Limb (tissue), 2 donors: ENCODE results near the gene VWA3A.
"Not testable (repeated sequence)": the region's sequence is repeated elsewhere in the genome, so short reads cannot be mapped to it uniquely, and the experiment has no call there.

Source experiments
- DNase-seq, 2 donors: peaks; one replicate each; pipeline ENCODE4 v3.0.0-alpha.2; 2016; ENCODE audit errors: extremely low spot score in 2 of 2

VWA3A gene

DNA sequence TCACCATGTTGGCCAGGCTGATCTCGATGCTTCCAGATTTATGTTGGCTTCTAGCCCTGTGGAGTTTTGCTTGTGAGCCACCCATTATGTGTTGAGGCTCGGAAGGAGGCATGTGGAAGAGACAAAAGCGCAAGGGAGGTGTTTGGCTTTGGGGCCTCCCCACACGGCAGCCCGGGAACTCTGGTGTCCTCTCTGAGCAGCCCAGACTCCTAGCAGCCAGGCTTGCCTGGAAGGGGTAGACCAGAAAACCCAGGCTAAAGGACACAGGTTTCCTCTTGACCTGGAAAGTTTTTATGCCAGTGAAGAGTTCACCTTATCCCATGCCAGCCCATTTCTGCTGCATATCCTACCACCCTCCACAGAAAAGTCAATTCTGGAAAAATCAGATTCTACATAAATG lies 91.0 kb downstream of the VWA3A start:
- DNase-seq = no peak

DNA sequence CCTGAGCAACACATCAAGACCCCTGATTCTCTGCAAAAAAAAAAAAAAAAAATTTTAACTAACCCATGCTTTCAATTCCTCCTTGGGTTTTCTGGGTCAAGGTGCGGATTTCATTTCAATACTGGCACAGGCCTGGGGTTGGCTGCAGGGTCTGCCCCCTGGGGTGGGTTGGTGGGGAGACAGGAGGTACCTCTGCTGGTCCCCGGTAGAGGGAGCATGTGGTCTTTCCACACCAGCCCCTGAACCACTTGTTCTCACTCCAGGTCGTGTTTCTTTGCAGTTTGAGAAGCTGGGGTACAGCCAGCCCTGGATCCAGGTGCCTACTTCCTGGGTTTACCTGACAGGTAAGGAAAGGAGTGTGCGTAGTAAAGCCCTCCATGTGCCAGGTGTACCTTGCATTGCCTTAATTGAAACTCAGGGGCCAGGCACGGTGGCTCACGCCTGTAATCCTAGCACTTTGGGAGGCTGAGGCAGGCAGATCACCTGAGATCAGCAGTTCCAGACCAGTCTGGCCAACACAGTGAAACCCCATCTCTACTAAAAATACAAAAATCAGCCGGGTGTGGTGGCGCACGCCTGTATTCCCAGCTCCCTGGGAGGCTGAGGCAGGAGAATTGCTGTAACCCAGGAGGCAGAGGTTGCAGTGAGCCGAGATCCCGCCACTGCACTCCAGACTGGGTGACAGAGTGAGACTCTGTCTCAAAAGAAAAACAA lies 91.7 kb downstream of the VWA3A start:
- no peak for DNase-seq

DNA sequence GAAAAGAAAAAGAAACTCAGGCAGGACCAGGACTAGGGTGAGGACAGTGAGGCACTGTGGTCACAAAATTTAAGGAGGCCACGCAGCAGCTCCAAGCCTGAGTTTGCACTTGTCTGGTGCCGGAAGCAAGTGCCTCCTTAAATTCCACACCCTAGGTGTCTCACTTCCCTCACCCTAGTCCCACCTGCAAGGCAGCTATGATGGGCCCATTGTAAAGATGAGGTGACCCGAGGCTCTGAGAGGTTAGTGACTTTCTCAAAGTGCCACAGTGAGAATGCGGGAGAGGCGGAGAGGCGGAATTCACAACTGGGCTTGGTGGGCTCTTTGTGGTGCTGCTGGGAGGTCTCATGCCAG lies 92.3 kb downstream of the VWA3A start:
- DNase-seq = no peak

DNA sequence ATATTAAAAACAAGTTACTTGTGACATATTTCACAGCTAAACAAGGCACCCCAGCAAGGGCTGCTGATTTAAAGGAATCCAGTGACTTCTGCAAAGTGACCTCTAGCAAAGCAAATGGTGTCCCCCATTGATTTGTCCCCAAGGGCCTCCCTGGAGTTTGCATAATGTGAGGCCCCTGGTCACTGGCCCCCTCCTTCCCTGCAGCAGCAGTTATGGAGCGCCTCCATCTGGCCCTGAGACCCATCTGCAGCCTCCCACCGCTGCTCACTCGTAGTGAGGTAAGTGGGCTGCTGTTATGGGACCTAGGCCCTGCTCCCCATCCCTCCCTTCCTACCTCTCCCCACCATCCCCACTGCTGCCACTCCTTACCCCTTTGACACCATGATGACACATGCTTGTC lies 94.2 kb downstream of the VWA3A start:
- DNase-seq = no peak

DNA sequence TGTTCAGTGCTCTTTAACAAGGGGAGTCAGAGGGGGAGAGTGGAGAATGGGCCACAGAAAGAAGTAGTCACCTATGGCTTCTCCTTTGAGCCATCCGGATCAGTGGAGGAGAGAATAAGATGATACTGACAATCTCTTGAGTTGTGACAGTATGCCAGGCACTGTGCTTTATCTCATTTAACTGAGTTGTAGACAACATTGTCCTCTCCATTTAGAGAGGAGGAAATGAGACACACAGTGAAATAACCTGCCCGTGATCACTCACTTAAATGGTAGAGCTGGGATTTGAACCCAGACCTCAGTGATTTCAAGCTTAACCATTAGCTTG lies 95.9 kb downstream of the VWA3A start:
- DNase-seq = no peak

DNA sequence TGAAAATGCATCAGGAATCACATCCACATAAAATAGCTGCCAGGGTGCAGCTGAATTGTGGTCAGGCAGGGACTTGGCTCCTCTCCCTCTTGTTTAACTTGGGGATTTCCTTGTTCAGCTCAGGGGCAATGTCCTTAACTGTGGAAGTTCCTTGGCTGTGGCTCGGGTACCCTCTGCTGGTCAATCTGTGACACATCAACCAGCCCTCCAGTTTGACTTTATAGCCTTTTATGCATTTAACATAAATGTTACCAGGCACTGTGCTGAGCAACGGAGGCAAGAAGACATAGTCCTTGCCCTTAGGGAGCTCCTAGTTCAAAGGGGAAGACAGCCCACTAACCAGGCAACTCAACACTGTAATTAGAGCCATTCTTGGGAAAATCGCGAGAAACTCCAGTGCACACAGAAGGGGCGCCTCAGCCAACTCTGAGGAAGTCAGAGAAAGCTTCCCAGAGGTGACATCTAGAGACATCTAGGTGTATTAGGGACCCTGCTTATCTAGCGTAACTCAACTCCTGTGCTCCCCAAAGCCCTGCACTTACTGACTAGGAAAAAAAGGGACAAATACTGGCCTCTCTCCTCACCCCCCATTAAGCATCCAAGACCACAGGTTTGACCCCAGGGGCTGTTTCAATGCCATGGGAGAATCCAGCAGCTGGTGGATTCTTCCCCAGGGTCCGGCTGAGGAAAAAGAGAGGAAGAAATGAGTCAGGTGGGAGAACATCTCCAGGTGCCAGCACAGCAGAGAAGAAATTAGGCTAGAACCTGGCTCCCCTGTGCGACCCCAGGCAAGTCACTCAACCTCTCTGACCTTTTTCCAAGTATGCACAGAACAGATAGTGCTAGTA lies 96.5 kb downstream of the VWA3A start:
- DNase-seq = peak; percentile 74 to 84

DNA sequence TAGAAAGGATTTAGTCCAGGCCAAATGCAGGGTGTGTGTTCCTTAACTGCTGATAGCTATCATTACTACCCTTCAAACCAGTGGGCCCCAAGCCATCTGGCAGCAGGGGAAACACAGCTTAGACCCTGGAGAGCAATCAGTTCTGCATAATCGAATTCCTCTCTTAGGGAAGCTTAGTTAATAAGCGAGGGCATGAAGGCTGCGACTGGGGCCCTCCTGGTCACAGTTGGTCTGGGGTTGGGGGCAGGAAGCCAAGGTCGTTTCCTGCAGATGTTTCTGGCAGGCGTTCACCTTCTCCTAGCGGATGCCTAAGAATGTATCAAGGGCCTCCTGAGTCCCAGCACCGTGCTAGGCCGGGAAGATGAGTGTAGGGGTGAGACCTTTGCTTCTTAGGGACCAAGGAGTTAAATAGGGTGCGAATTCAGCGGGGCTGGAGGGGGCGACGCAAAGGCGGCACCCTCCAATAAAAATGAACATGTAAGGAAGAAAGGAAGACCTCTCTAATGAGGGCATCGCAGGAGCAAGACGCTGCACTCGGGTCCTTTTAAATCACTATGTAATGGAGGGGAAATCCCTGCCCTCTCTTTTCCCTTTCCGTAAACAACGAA lies 97.2 kb downstream of the VWA3A start:
- peak in 1 of 2 donors; percentile 63 for DNase-seq

DNA sequence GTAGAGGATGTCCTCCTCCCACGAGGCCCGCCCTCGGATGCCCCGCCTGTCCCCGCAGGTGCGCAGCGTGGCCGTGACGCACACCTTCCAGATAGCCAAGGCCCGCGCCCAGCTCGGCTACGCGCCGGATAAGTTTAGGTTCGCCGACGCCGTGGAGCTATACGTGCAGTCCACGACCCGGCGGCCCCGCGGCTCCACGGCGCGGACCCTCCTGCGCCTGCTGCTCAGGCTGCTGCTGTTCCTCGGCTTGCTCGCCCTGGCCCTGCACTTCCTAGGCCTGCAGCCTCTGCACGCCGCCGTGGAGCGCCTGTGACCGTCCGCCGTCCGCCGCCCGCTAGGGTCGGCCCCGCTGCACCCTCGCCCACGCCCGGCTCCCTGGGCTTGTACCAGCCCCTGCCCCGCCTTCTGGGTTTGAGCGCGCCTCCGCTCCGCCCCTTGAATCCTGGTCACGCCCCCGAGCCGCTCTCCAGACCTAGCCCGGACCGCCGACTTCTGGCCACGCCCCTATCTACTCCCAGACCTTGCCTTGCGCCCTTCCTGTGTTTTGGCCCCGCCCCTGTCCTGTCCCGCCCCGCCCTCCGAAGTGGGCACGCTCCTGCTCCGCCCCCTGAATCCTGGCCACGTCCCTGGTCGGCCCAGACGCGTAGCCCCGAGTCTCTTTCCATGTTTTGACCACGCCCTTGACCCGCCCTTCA lies 97.9 kb downstream of the VWA3A start:
- peak in 1 of 2 donors; percentile 99 for DNase-seq

DNA sequence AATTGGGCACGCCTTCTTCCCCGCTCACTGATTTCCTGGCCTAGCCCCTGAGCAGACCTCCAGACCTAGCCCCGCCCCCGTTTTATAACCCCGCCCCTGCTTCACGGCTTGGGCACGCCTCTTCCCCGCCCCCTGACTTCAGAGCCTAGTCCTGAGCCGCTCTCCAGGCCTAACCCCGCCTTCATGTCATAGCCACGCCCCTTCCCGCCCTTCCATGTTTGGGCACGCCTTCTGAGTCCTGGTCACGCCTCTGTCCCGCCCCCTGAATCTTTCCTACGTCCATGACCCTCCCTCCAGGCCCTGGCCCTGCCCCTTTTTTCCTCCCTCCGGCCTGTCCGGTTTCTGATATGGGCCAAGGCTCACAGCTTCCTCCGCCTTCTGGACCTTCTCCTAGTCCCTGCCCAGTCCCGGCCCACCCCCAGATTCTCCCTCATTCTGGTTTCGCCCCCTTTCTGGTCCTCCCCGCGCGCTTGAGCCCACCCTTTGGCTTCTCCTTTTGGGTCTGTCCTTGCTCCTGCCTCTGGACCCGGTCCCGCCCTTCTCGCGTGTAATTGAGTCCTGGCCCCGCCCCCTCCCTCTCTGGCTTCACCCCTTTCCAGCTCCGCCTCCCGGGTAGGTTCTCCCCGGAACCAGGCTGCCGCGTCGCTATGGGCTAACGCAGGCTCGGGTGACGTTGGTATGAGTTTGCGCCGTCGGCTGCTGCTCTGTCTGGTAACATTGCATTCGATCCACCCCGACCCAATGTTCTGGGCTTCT lies 98.6 kb downstream of the VWA3A start:
- peak; percentile 100 for DNase-seq

DNA sequence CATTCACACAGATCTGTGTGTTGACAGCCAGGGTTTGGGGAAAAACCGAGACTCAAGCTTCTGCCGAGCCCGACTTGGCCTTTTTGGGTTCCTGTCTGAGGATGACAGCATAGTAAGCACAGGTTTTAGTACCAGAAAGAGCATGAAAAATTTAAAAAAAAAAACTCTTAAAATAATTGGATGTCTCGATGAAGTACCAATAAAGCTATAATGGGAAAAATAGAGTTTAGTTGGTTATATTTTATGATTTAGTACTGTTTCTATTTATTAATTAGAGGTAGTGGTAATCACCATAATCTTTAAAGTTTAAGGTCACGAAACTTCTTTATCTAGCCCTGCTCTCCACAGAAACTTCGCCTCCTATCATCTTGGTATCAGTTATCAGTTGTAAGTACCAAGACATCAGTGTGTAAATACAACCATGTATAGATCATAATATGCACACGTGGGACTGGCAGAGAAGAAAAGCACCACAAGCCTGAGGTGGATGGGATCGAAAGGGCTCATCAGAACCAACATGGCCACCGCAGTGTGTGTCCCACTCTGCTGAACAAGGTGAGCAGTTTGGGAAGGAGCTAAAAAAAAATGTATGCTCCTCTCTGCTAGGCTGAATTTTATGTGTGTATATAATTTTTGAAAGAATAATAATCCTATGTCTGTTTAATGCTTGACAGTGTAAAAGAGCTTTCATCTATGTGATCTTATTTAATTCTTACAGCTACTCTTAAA lies 99.4 kb downstream of the VWA3A start:
- DNase-seq = no peak

DNA sequence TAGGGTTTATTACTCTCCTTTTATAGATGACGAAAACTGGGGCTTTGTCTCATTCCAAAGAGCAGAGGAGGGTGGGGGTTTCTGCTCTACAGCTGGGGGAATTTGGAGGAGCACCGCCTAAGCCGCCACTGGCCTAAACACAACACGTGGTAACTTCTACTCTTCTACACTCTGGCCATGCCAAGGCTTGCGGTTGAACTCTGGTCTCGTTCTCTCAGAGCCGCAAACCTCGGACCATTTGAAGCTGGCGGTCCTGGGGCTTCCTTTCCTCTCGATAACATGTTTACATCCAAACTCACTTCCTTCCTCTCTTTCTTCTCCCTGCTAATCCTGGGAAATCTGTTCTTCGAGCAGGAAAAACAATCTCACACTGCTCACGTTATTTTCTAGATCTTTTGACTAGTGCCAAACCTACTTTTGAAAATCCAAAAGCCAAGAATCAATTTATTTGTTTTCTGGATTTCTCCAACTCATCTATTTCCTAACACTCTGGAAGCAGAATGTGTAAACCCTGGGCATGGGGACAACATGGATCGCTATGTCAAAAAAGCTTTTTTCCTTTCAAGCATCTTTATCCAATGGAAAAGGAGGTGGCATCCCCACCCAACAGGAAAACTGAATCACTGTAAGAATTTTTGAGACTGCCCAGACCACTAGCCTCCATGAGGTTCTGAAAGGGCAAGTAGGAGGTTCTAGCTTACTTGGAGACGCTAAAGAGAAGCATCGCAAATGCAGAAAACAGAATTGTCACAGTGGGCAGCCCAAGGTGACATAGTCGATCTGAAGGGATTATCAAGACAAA lies 100.1 kb downstream of the VWA3A start:
- peak; percentile 74 to 88 for DNase-seq

DNA sequence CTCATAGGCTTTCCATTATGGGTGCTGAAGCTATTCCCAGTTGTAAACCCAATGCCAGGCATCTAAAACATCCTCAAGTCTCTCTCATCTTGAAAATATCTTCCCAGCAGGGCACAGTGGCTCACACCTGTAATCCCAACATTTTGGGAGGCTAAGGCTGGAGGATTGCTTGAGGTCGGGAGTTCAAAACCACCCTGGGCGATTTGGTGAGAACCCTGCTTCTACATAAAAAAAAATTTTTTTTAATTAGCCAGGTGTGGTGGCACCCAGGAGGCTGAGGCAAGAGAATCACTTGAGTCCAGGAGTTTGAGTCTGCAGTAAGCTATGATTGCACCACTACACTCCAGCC lies 100.7 kb downstream of the VWA3A start:
- DNase-seq = no peak

DNA sequence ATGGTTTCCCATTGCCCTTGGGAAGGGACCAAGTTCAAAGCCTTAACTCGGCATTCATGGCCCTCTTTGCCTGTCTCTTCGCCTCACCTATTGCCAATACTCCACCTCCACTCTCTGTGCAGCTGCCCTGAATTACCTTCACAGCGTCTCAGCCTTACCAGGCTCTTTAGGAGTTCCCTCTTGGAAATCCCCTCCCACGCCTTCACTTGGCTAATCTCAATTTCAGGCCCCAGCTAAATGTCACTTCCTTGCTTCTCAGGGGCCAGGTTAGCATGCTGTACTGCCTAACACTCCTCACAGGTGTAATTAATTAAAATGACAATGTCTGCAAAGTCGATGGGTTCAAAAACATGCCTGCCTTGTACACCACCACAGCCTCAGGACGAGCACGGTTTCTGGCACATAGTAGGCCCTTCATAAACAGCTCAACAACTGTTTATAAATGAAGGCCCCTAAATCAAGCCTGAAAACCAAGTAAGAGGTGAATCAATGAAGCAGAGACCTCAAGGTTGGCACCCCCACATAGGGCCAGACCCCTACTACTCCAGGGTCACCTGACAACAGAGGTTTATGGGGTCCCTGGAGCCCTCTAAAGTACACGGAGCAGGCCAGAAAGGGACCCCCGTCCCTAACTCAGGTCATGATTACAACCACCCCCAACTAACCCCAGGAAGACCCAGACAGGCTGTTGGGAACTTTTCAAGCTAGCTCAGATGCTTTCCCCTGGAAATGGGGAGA lies 102.5 kb downstream of the VWA3A start:
- no peak for DNase-seq

DNA sequence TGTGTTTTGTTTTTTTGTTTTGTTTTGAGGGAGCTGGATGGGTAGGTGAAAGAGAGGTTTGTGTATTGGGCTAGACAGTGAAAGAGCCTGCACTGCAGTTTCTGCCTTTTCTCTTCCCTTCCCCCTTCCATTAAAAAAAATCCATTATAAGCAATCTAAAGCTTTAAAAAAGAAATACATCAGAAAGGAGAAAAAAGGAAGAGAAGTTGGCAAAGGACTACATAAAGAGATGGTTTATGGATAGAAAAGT lies 103.0 kb downstream of the VWA3A start:
- DNase-seq = no peak

DNA sequence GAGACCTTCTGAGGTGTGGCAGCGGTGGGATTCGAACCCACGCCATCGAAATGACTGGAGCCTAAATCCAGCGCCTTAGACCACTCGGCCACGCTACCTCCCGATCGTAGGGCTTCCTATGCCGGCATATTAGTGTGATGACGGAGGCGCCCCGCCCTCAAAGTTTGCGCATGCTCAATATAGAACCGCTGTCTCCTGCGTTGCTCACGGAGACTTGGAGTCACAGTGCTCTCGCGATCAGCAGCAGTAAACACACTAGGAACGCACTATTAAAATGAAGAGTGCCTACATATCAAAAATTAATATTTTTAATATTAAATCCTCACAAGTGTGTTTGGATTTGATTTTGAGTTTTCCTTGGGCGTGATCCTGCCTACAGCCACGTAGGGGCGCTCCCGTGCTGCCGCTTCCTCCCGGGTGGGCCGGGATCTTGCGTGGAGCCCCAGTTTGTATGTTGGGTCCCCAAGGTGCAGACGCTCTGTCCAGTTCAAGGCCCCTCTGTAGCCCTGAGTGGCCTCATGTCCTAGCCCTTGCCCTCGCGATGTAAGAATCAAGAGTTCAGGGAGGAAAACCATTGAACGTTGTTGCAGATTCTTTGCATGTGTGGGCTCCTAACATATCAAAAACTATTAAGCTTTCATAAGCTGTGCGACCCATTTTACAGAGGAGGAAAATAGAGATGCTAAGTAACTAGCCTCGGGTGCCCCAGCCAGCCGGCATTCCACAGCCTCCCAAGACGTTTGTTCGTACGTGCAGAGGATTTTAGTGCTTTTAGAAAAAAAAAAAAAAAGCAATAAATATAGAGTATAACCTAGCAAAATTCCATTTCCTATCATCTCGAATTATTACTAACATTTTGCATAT lies 103.6 kb downstream of the VWA3A start:
- DNase-seq = peak; percentile 95 to 98

DNA sequence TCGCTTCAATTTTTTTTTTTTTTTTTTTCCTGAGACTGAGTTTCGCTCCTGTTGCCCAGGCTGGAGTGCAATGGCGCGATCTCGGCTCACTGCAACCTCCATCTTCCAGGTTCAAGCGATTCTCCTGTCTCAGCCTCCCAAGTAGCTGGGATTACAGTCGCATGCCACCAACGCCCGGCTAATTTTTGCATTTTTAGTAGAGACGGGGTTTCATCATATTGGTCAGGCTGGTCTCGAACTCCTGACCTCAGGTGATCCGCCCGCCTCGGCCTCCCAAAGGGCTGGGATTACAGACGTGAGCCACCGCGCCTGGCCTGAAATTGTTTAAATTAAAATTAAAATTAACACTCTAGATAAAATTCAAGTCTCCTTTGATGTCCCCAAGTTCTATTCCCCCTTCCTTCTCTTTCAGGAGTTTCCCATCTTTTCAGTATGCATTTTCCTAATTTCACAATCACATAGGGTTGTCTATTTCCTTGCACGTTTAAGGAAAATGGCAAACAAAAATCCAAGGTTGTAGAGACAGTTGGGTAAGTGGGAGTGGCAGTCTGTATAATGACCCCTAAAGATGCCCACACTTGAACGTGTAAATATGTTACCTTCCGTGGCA lies 104.3 kb downstream of the VWA3A start:
- not testable (repeated sequence) for DNase-seq

DNA sequence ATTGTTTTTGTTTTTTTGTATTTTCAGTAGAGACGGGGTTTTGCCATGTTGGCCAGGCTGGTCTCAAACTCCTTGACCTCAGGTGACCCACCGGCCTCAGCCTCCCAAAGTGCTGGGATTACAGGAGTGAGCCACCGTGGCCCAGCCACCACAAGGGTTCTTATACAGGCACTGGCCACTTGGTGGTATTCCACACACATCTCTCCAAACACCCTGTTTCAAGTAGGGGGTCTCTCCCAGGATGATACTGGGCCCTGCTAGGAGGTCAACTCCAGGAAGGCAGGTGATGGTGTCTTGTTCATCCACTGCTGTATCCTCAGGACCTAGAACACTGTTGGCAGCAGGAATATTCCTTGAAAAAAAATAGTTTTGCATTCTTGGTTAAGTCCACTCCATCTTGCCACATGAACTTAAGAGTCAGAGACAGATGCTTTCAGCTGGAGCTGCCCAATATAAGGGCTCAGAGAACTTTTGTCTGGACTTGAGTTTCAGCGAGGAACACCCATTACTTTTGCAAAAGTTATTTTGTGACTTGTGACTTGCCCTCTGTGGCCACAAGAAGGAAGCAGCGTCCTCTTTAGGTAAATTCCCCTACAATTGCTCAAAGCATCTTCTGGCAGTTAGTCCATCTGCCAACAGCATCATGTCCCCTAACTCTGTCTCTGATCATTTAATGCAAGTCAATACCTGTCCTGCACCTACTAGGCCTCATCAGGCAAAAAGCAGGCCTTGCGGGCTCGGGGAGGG lies 106.4 kb downstream of the VWA3A start:
- no peak for DNase-seq

DNA sequence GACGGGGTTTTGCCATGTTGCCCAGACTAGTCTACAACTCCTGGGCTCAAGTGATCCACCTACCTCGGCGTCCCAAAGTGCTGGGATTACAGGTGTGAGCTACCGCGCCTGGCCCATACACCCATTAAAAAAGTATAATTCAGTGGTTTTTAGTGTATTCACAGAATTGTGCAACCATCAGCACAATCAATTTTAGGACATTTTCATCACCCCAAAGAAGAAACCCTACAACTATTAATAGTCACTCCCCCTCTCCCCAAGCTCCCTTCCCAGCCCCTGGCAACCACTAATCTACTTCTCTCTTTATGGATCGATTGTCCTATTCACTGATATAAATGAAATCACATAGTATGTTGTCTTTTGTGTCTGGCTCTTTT lies 109.9 kb downstream of the VWA3A start:
- DNase-seq = no peak
